ENCODE results near the gene GPC1. TPM values are rescaled to one million over a fixed set of nuclear protein-coding genes. Genes with fewer than 3 reads are reported as not detected.

GPC1 gene
- total and polyA plus RNA-seq, 2 experiments from 2014 or later = 71.4 to 142 TPM

DNA sequence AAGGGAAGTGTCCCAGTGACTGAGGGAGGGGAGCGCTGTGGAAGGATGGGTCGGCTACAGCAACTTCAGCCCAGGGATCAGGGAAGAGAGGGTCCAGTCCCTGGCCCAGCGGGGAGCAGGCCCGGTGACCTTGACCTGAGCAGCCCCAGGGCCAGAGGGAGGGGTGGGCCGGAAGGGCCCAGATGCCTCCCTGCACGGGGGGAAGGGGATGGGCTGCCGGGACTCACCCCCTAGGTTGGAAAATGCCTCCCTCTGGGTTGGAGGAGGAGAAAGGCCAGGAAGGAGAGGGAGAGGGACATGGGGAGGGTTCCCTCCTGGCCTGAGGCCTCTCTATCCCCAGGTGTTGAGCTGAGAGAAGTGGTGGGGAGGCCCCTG, 19.8 kb downstream of the GPC1 start:
- H3K79me2 ChIP-seq = peaks cover 16% of the 10 kb centered on the region
- peaks cover 38% of the 10 kb centered on the region for H3K4me1 ChIP-seq (ENCODE audit: insufficient read depth)
- no peak overlapping the region for H3K4me3 ChIP-seq
- H3K27me3 ChIP-seq = peaks cover 5% of the 10 kb centered on the region
- H4K20me1 ChIP-seq (ENCODE audit: insufficient read depth, poor library complexity, severe bottlenecking) = peaks cover 77% of the 10 kb centered on the region
- H3K9me2 ChIP-seq (replicated peaks; ENCODE audit: insufficient read depth) = no peaks in the 10 kb centered on the region
- peak overlapping the region; percentile 20 for H3K27ac ChIP-seq
- no peaks in the 10 kb centered on the region for H3K36me3 ChIP-seq (replicated peaks; ENCODE audit: insufficient read depth, low read depth)
- no peaks in the 10 kb centered on the region for H3K9me3 ChIP-seq (ENCODE audit: low read depth)
- DNase-seq (ENCODE audit: low spot score) = no peak
- H2AFZ ChIP-seq = no peak overlapping the region
- 65% methylated on average over 4 of the region's 7 CpGs for WGBS (ENCODE audit: low lambda C conversion rate, missing lambda C conversion rate)
- H3K4me2 ChIP-seq = peak overlapping the region; percentile 77
- no peak for TF ChIP-seq EZH2phosphoT487 (IDR thresholded peaks at IDR 0.05; ENCODE audit: low read depth, severe bottlenecking, unreplicated experiment)
- TF ChIP-seq, protein P1, sequence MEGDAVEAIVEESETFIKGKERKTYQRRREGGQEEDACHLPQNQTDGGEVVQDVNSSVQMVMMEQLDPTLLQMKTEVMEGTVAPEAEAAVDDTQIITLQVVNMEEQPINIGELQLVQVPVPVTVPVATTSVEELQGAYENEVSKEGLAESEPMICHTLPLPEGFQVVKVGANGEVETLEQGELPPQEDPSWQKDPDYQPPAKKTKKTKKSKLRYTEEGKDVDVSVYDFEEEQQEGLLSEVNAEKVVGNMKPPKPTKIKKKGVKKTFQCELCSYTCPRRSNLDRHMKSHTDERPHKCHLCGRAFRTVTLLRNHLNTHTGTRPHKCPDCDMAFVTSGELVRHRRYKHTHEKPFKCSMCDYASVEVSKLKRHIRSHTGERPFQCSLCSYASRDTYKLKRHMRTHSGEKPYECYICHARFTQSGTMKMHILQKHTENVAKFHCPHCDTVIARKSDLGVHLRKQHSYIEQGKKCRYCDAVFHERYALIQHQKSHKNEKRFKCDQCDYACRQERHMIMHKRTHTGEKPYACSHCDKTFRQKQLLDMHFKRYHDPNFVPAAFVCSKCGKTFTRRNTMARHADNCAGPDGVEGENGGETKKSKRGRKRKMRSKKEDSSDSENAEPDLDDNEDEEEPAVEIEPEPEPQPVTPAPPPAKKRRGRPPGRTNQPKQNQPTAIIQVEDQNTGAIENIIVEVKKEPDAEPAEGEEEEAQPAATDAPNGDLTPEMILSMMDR (IDR thresholded peaks at IDR 0.05; ENCODE audit: poor library complexity) = no peak
- TF ChIP-seq EZH2 (IDR thresholded peaks at IDR 0.05; ENCODE audit: borderline replicate concordance) = no peak

DNA sequence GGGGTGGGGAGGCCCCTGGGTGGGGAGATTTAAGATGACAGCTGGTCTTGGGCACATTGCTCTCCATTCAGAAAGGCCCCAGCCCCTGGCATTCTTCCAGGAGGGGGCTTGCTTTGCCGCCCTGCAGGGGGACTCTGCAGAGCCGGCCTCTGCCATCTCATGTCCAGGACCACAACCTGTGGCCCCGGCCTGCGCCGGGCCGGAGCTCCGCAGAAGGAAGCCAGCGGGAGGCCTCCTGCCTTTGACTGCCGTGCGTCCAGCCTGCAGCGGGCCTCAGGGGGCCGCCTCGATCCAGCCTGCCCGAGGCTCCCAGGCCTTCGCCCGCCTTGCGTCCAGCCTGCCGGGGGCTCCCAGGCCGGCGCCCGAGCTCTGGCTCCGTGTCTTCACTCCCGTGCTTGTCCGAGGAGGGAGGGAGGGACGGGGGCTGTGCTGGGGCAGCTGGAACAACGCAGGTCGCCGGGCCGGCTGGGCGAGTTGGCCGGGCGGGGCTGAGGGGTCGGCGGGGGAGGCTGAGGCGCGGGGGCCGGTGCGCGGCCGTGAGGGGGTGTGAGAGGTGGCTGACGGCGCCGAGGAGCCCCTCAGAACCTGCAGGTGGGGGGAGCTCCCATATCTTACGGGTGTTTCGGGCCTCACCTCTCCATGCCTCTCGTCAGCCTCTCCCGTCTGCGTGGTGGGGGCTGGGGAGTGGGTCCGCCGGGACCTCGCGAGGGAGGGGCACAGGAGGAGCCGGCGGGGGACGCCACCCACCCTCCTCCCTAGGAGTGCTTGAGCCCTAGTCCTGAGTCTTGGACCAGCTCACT, 20.4 kb downstream of the GPC1 start:
- H3K9me3 ChIP-seq (ENCODE audit: low read depth) = no peaks in the 10 kb centered on the region
- no peaks in the 10 kb centered on the region for H3K36me3 ChIP-seq (replicated peaks; ENCODE audit: insufficient read depth, low read depth)
- no peak overlapping the region for H2AFZ ChIP-seq
- peak overlapping the region; percentile 20 for H3K27ac ChIP-seq
- peaks cover 13% of the 10 kb centered on the region for H3K79me2 ChIP-seq
- TF ChIP-seq EZH2phosphoT487 (IDR thresholded peaks at IDR 0.05; ENCODE audit: low read depth, severe bottlenecking, unreplicated experiment) (no peak), EZH2 (IDR thresholded peaks at IDR 0.05; ENCODE audit: borderline replicate concordance) (no peak)
- TF ChIP-seq, protein P1 (IDR thresholded peaks at IDR 0.05; ENCODE audit: poor library complexity) = no peak
- WGBS (ENCODE audit: low lambda C conversion rate, missing lambda C conversion rate) = 15% methylated on average over 21 of the region's 55 CpGs
- peaks cover 5% of the 10 kb centered on the region for H3K27me3 ChIP-seq
- H4K20me1 ChIP-seq (ENCODE audit: insufficient read depth, poor library complexity, severe bottlenecking) = peaks cover 71% of the 10 kb centered on the region
- peak overlapping the region; percentile 77 for H3K4me2 ChIP-seq
- DNase-seq (ENCODE audit: low spot score) = peak; percentile 44
- no peaks in the 10 kb centered on the region for H3K9me2 ChIP-seq (replicated peaks; ENCODE audit: insufficient read depth)
- H3K4me1 ChIP-seq (ENCODE audit: insufficient read depth) = peaks cover 38% of the 10 kb centered on the region
- H3K4me3 ChIP-seq = no peak overlapping the region

DNA sequence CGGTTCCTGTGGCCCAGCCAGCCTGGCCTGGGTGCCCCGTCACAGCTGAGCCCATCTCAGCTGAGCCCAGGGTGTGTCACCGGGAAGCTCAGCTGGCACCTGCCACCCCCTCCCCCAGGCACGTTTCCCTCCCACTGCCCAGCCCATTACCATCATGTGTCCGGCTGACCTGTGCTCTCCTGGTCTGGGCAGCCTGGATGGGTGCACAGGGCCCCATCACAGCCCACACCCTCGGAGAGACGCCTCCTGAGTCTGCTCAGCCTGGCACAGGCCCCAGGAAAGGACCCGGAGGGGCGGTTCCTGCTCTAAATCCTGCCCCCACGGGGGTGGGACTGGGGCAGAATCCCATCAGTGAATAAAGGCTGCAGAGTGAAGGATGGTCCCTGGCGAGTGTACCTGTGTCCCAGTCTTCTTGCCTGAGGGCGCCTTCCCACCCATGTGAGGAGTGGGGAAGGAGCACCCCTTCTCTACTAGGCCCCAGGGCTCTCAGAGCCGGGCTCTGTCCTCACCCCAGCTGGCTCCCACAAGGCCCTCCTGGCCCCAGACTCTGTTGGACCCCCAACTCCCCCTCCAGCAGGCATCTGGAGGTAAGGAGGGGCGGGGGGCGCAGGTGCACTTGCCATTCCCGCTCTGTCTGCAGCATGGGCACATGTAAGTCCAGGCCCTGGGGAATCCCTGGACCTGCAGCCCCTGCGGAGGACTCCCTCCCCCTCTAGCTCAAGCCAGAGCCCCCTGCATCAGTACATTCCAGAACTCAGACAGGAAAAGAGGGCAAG, 21.2 kb downstream of the GPC1 start:
- H3K27me3 ChIP-seq = peaks cover 5% of the 10 kb centered on the region
- no peaks in the 10 kb centered on the region for H3K36me3 ChIP-seq (replicated peaks; ENCODE audit: insufficient read depth, low read depth)
- peaks cover 6% of the 10 kb centered on the region for H3K79me2 ChIP-seq
- H2AFZ ChIP-seq = no peak overlapping the region
- no peak overlapping the region for H3K27ac ChIP-seq
- TF ChIP-seq, protein P1 (IDR thresholded peaks at IDR 0.05; ENCODE audit: poor library complexity) = no peak
- TF ChIP-seq EZH2phosphoT487 (IDR thresholded peaks at IDR 0.05; ENCODE audit: low read depth, severe bottlenecking, unreplicated experiment) = no peak
- WGBS (ENCODE audit: low lambda C conversion rate, missing lambda C conversion rate) = 81% methylated on average over 17 of the region's 17 CpGs
- DNase-seq (ENCODE audit: low spot score) = no peak
- no peaks in the 10 kb centered on the region for H3K9me3 ChIP-seq (ENCODE audit: low read depth)
- H4K20me1 ChIP-seq (ENCODE audit: insufficient read depth, poor library complexity, severe bottlenecking) = peaks cover 63% of the 10 kb centered on the region
- peak overlapping the region; percentile 77 for H3K4me2 ChIP-seq
- no peaks in the 10 kb centered on the region for H3K9me2 ChIP-seq (replicated peaks; ENCODE audit: insufficient read depth)
- H3K4me3 ChIP-seq = no peak overlapping the region
- H3K4me1 ChIP-seq (ENCODE audit: insufficient read depth) = peaks cover 33% of the 10 kb centered on the region
